Activated CD8-positive, alpha-beta T cell treated with anti-CD3 and anti-CD28 coated beads, Interleukin-2, amount 10 ng/mL, durations not matched to agents 7 days and 5 days (primary cell): ENCODE data around the gene NELL1. TPM values are rescaled to one million over a fixed set of nuclear protein-coding genes. Genes with fewer than 3 reads are reported as not detected.

ENCODE experiments used
- ATAC-seq: fragments of 150-1000 bp; cut with Tn5 transposase; one replicate; pipeline ENCODE4 v1.10.0; 2021; ENCODE audit warnings: moderate library complexity
- CTCF ChIA-PET: fragments of 350-600 bp; sonication (Branson Sonifier 250); formaldehyde crosslinking; loops from one replicate; lab custom pipeline; 2021; ENCODE audit warnings: antibody characterized with exemption; lab: Charles Lee
- POLR2A ChIA-PET: fragments of 350-600 bp; sonication (Branson Sonifier 250); formaldehyde crosslinking; loops from one replicate; lab custom pipeline; 2021; ENCODE audit warnings: antibody characterized with exemption; lab: Charles Lee
- DNase-seq: peaks from one replicate; pipeline ENCODE4 v3.0.0-alpha.2; 2020
- H3K27ac Mint-ChIP-seq: one replicate; pipeline ENCODE4 v1.8.0; 2021; ENCODE audit warnings: mild to moderate bottlenecking, mixed read lengths
- H3K27me3 Mint-ChIP-seq: one replicate; pipeline ENCODE4 v1.8.0; 2021; ENCODE audit warnings: low read depth, mixed read lengths
- H3K36me3 Mint-ChIP-seq: one replicate; pipeline ENCODE4 v1.8.0; 2021; ENCODE audit warnings: low read depth, mixed read lengths
- H3K4me1 Mint-ChIP-seq: one replicate; pipeline ENCODE4 v1.8.0; 2021; ENCODE audit warnings: low read depth, mixed read lengths
- H3K4me3 Mint-ChIP-seq: one replicate; pipeline ENCODE4 v1.8.0; 2021; ENCODE audit warnings: mild to moderate bottlenecking, mixed read lengths
- H3K9me3 Mint-ChIP-seq: one replicate; pipeline ENCODE4 v1.8.0; 2022; ENCODE audit warnings: mixed read lengths; ENCODE audit not compliant: insufficient read depth
- total RNA-seq, 2 experiments: library from RNA; stranded (reverse); gene quantifications; one replicate each; pipeline ENCODE4 v1.2.3, GENCODE V29; 2021

The NELL1 gene
- total RNA-seq, 2 experiments from 2014 or later = not detected

GRCh38 chr11:20775331-20775730 lies 105.9 kb downstream of the NELL1 start:
- H3K4me1 Mint-ChIP-seq = no peaks in the 10 kb centered on the region
- no peak overlapping the region for H3K4me3 Mint-ChIP-seq
- DNase-seq = no peak
- no peaks in the 10 kb centered on the region for H3K27me3 Mint-ChIP-seq
- POLR2A ChIA-PET = no interaction called here
- H3K36me3 Mint-ChIP-seq = no peaks in the 10 kb centered on the region
- H3K27ac Mint-ChIP-seq = no peak overlapping the region
- CTCF ChIA-PET = no interaction called here
- no peaks in the 10 kb centered on the region for H3K9me3 Mint-ChIP-seq
- ATAC-seq = no peak

- ChIA-PET CTCF (no interaction called here), POLR2A (no interaction called here)
- Mint-ChIP-seq H3K4me1 (no peaks in the 10 kb centered on the region), H3K4me3 (no peak overlapping the region), H3K9me3 (no peaks in the 10 kb centered on the region), H3K27me3 (no peaks in the 10 kb centered on the region), H3K36me3 (no peaks in the 10 kb centered on the region), H3K27ac (no peak overlapping the region)
- DNase-seq = no peak
- no peak for ATAC-seq
Observed at GRCh38 chr11:20782775-20783174, 113.4 kb downstream of the NELL1 start.

GRCh38 chr11:20783220-20783619 lies 113.8 kb downstream of the NELL1 start:
- ChIA-PET CTCF (no interaction called here), POLR2A (no interaction called here)
- no peaks in the 10 kb centered on the region for H3K36me3 Mint-ChIP-seq
- H3K27me3 Mint-ChIP-seq = no peaks in the 10 kb centered on the region
- DNase-seq (no peak), ATAC-seq (no peak)
- no peak overlapping the region for H3K27ac Mint-ChIP-seq
- H3K4me1 Mint-ChIP-seq = no peaks in the 10 kb centered on the region
- H3K9me3 Mint-ChIP-seq = no peaks in the 10 kb centered on the region
- H3K4me3 Mint-ChIP-seq = no peak overlapping the region

- H3K9me3 Mint-ChIP-seq = no peaks in the 10 kb centered on the region
- H3K27me3 Mint-ChIP-seq = no peaks in the 10 kb centered on the region
- POLR2A ChIA-PET = no interaction called here
- H3K4me3 Mint-ChIP-seq = no peak overlapping the region
- H3K27ac Mint-ChIP-seq = no peak overlapping the region
- H3K4me1 Mint-ChIP-seq = no peaks in the 10 kb centered on the region
- ATAC-seq (no peak), DNase-seq (no peak)
- CTCF ChIA-PET = no interaction called here
- H3K36me3 Mint-ChIP-seq = no peaks in the 10 kb centered on the region
Observed at GRCh38 chr11:20790622-20791021, 121.2 kb downstream of the NELL1 start.

- Mint-ChIP-seq H3K4me3 (no peak overlapping the region), H3K9me3 (no peaks in the 10 kb centered on the region), H3K4me1 (no peaks in the 10 kb centered on the region), H3K36me3 (no peaks in the 10 kb centered on the region), H3K27ac (no peak overlapping the region), H3K27me3 (no peaks in the 10 kb centered on the region)
- ChIA-PET POLR2A (no interaction called here), CTCF (no interaction called here)
- DNase-seq (no peak), ATAC-seq (no peak)
Observed at GRCh38 chr11:20795005-20795404, 125.6 kb downstream of the NELL1 start.

- Mint-ChIP-seq H3K4me1 (no peaks in the 10 kb centered on the region), H3K36me3 (no peaks in the 10 kb centered on the region), H3K27ac (no peak overlapping the region), H3K9me3 (no peaks in the 10 kb centered on the region), H3K4me3 (no peak overlapping the region), H3K27me3 (no peaks in the 10 kb centered on the region)
- POLR2A ChIA-PET = no interaction called here
- CTCF ChIA-PET = no interaction called here
- DNase-seq (no peak), ATAC-seq (no peak)
Observed at GRCh38 chr11:20808328-20808727, 138.9 kb downstream of the NELL1 start.

GRCh38 chr11:20821046-20821445 lies 151.7 kb downstream of the NELL1 start:
- DNase-seq = no peak
- Mint-ChIP-seq H3K9me3 (peaks cover 8% of the 10 kb centered on the region), H3K27me3 (no peaks in the 10 kb centered on the region), H3K36me3 (no peaks in the 10 kb centered on the region), H3K4me3 (no peak overlapping the region), H3K27ac (no peak overlapping the region), H3K4me1 (no peaks in the 10 kb centered on the region)
- ChIA-PET CTCF (no interaction called here), POLR2A (no interaction called here)
- no peak for ATAC-seq

GRCh38 chr11:20821470-20821869 lies 152.1 kb downstream of the NELL1 start:
- no peak for DNase-seq
- Mint-ChIP-seq H3K4me3 (no peak overlapping the region), H3K36me3 (no peaks in the 10 kb centered on the region), H3K9me3 (peaks cover 8% of the 10 kb centered on the region), H3K27me3 (no peaks in the 10 kb centered on the region), H3K4me1 (no peaks in the 10 kb centered on the region), H3K27ac (no peak overlapping the region)
- no peak for ATAC-seq
- ChIA-PET CTCF (no interaction called here), POLR2A (no interaction called here)

- DNase-seq (no peak), ATAC-seq (no peak)
- ChIA-PET CTCF (no interaction called here), POLR2A (no interaction called here)
- H3K9me3 Mint-ChIP-seq = no peaks in the 10 kb centered on the region
- H3K4me3 Mint-ChIP-seq = no peak overlapping the region
- no peaks in the 10 kb centered on the region for H3K4me1 Mint-ChIP-seq
- no peaks in the 10 kb centered on the region for H3K36me3 Mint-ChIP-seq
- H3K27me3 Mint-ChIP-seq = no peaks in the 10 kb centered on the region
- H3K27ac Mint-ChIP-seq = no peak overlapping the region
Observed at GRCh38 chr11:20824773-20825172, 155.4 kb downstream of the NELL1 start.

GRCh38 chr11:20835561-20835960 lies 166.2 kb downstream of the NELL1 start:
- no peaks in the 10 kb centered on the region for H3K4me1 Mint-ChIP-seq
- H3K27ac Mint-ChIP-seq = no peak overlapping the region
- H3K36me3 Mint-ChIP-seq = no peaks in the 10 kb centered on the region
- ATAC-seq (no peak), DNase-seq (no peak)
- H3K9me3 Mint-ChIP-seq = no peaks in the 10 kb centered on the region
- ChIA-PET POLR2A (no interaction called here), CTCF (no interaction called here)
- no peak overlapping the region for H3K4me3 Mint-ChIP-seq
- no peaks in the 10 kb centered on the region for H3K27me3 Mint-ChIP-seq

GRCh38 chr11:20839231-20839630 lies 169.8 kb downstream of the NELL1 start:
- Mint-ChIP-seq H3K9me3 (no peaks in the 10 kb centered on the region), H3K4me1 (no peaks in the 10 kb centered on the region), H3K27me3 (no peaks in the 10 kb centered on the region), H3K36me3 (no peaks in the 10 kb centered on the region), H3K27ac (no peak overlapping the region), H3K4me3 (no peak overlapping the region)
- POLR2A ChIA-PET = no interaction called here
- CTCF ChIA-PET = no interaction called here
- DNase-seq = no peak
- ATAC-seq = no peak

GRCh38 chr11:20840341-20840740 lies 171.0 kb downstream of the NELL1 start:
- Mint-ChIP-seq H3K4me1 (no peaks in the 10 kb centered on the region), H3K27me3 (no peaks in the 10 kb centered on the region), H3K4me3 (no peak overlapping the region), H3K9me3 (no peaks in the 10 kb centered on the region), H3K36me3 (no peaks in the 10 kb centered on the region), H3K27ac (no peak overlapping the region)
- ATAC-seq (no peak), DNase-seq (no peak)
- POLR2A ChIA-PET = no interaction called here
- CTCF ChIA-PET = no interaction called here

GRCh38 chr11:20844216-20844615 lies 174.8 kb downstream of the NELL1 start:
- ChIA-PET POLR2A (no interaction called here), CTCF (no interaction called here)
- H3K27ac Mint-ChIP-seq = no peak overlapping the region
- H3K27me3 Mint-ChIP-seq = no peaks in the 10 kb centered on the region
- no peaks in the 10 kb centered on the region for H3K36me3 Mint-ChIP-seq
- no peak overlapping the region for H3K4me3 Mint-ChIP-seq
- no peaks in the 10 kb centered on the region for H3K4me1 Mint-ChIP-seq
- DNase-seq = no peak
- no peaks in the 10 kb centered on the region for H3K9me3 Mint-ChIP-seq
- ATAC-seq = no peak
